Esophagus muscularis mucosa (tissue), 4 donors: ENCODE data around the gene SWAP70. TPM values are rescaled to one million over a fixed set of nuclear protein-coding genes. Genes with fewer than 3 reads are reported as not detected.

Experiments used
- DNase-seq: peaks from one replicate; pipeline ENCODE4 v3.0.0-alpha.2; 2017; ENCODE audit errors: extremely low spot score
- H3K27ac ChIP-seq, 4 donors: fragments of 200-600 bp; sonication (generic); replicated peaks in 1 of 4; 1 replicate in 3 of 4; 2 replicates in 1 of 4; pipeline ENCODE4 v1.5.1; 2016 to 2019; ENCODE audit warnings: mild to moderate bottlenecking in 1 of 4
- H3K27me3 ChIP-seq, 4 donors: fragments of 200-600 bp; sonication (generic); one replicate each; pipeline versions ENCODE4 v1.5.1 to v1.6.0; 2016 to 2019
- H3K36me3 ChIP-seq, 4 donors: fragments of 200-600 bp; sonication (generic); one replicate each; pipeline ENCODE4 v1.5.1; 2016 to 2019
- H3K4me1 ChIP-seq, 4 donors: fragments of 200-600 bp; sonication (generic); one replicate each; pipeline ENCODE4 v1.5.1; 2016 to 2019
- H3K4me3 ChIP-seq, 4 donors: fragments of 200-600 bp; sonication (generic); 1 replicate in 2 of 4; 2 replicates in 2 of 4; pipeline ENCODE4 v1.5.1; 2016 to 2019; ENCODE audit warnings: mild to moderate bottlenecking in 4 of 4, moderate library complexity in 1 of 4
- H3K9me3 ChIP-seq, 4 donors: fragments of 200-600 bp; sonication (generic); 1 replicate in 3 of 4; 2 replicates in 1 of 4; pipeline ENCODE4 v1.5.1; 2016 to 2019
- CTCF ChIP-seq, 3 experiments: fragments of 200-600 bp in 2 of 3; fragments of 450-650 bp in 1 of 3; sonication (generic) in 2 of 3; IDR thresholded peaks; one replicate each; pipeline ENCODE4 v1.5.1; 2017 to 2019; ENCODE audit warnings: antibody characterized with exemption in 3 of 3, mild to moderate bottlenecking in 2 of 3, moderate library complexity in 1 of 3
- EP300 ChIP-seq: sonication (generic); formaldehyde crosslinking; IDR thresholded peaks from one replicate; pipeline ENCODE4 v1.6.1; 2017; ENCODE audit warnings: antibody characterized with exemption
- POLR2A ChIP-seq: fragments of 450-650 bp; IDR thresholded peaks from one replicate; pipeline ENCODE4 v1.6.1; 2017; ENCODE audit warnings: antibody characterized with exemption, moderate library complexity, mild to moderate bottlenecking, low read depth
- POLR2AphosphoS5 ChIP-seq, 2 donors: sonication (generic); formaldehyde crosslinking; IDR thresholded peaks; one replicate each; pipeline ENCODE4 v1.6.1; 2017; ENCODE audit warnings: antibody characterized with exemption in 2 of 2
- WGBS: methylation state at CpG from one replicate; pipeline ENCODE4 v1.1.5; 2018; 5-methylcytosine and 5-hydroxymethylcytosine counted together
- intact Hi-C: fragments of 100-400 bp; cut with DNase I; formaldehyde crosslinking; loops from one replicate; pipeline ENCODE4 v1.15.1; 2023
- total RNA-seq, 4 donors: library from RNA; depleted of rRNA; stranded (reverse); fragments of >200 nt; gene quantifications; one replicate each; pipeline versions ENCODE4 v1.1.0 to v1.2.1, GENCODE V29; 2016

The SWAP70 gene
- total RNA-seq, 4 donors from 2014 or later = 37.8 to 54.9 (median 46.5) TPM

- H3K4me1 ChIP-seq = peaks cover 40 to 62% (median 52%) of the 10 kb centered on the region in 4 donors
- no peak overlapping the region for H3K4me3 ChIP-seq
- no peak for TF ChIP-seq POLR2AphosphoS5 (IDR thresholded peaks at IDR 0.05)
- TF ChIP-seq POLR2A = no peak
- no peak for TF ChIP-seq CTCF (IDR thresholded peaks at IDR 0.05)
- no peak for TF ChIP-seq EP300
- peaks cover 0 to 17% (median 6%) of the 10 kb centered on the region in 4 donors for H3K36me3 ChIP-seq
- 38% methylated on average over 4 of the region's 4 CpGs for WGBS
- H3K9me3 ChIP-seq = no peaks in the 10 kb centered on the region
- H3K27ac ChIP-seq = peak overlapping the region; percentile 40 to 66 (median 61)
- intact Hi-C loops = no loop called here
- no peaks in the 10 kb centered on the region for H3K27me3 ChIP-seq
- DNase-seq = no peak
Measured at GRCh38 chr11:9719566-9720289, 55.9 kb downstream of the SWAP70 start.

- H3K27ac ChIP-seq = peak overlapping the region; percentile 40 to 66 (median 61)
- intact Hi-C loops = no loop called here
- H3K36me3 ChIP-seq = peaks cover 4 to 19% (median 8%) of the 10 kb centered on the region in 4 donors
- no peak overlapping the region for H3K4me3 ChIP-seq
- 73% methylated on average over 5 of the region's 5 CpGs for WGBS
- H3K4me1 ChIP-seq = peaks cover 40 to 57% (median 47%) of the 10 kb centered on the region in 4 donors
- H3K27me3 ChIP-seq = no peaks in the 10 kb centered on the region
- TF ChIP-seq CTCF (IDR thresholded peaks at IDR 0.05) (no peak), POLR2AphosphoS5 (IDR thresholded peaks at IDR 0.05) (no peak), EP300 (no peak), POLR2A (no peak)
- no peaks in the 10 kb centered on the region for H3K9me3 ChIP-seq
- DNase-seq = no peak
Measured at GRCh38 chr11:9720290-9720630, 56.4 kb downstream of the SWAP70 start.

DNA sequence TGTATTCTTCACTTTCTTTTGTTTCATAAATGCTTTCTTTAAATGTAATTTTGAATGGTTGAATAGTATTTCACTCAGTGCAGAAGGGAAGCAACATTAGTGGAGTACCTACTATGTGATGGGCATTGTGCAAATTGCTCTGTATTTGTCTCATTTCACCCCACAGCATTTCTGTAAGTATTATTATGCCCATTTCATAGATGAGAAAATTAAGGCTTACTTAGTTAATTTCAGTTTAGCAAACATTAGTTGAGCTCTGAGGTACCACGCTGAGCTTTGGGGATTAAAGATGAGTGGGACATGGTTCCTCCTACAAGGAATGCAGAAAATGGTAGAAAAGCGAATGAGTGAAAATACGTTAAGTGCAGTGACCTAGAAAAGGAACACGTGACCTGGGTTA lies 58.1 kb downstream of the SWAP70 start:
- no peaks in the 10 kb centered on the region for H3K27me3 ChIP-seq
- TF ChIP-seq EP300 (no peak), POLR2A (no peak), POLR2AphosphoS5 (IDR thresholded peaks at IDR 0.05) (no peak), CTCF (IDR thresholded peaks at IDR 0.05) (no peak)
- no peaks in the 10 kb centered on the region for H3K9me3 ChIP-seq
- peaks cover 0 to 22% (median 9%) of the 10 kb centered on the region in 4 donors for H3K36me3 ChIP-seq
- DNase-seq = no peak
- no peak overlapping the region for H3K4me3 ChIP-seq
- 92% methylated on average over 4 of the region's 4 CpGs for WGBS
- intact Hi-C loops = no loop called here
- peaks cover 37 to 45% (median 40%) of the 10 kb centered on the region in 4 donors for H3K4me1 ChIP-seq
- no peak overlapping the region for H3K27ac ChIP-seq

DNA sequence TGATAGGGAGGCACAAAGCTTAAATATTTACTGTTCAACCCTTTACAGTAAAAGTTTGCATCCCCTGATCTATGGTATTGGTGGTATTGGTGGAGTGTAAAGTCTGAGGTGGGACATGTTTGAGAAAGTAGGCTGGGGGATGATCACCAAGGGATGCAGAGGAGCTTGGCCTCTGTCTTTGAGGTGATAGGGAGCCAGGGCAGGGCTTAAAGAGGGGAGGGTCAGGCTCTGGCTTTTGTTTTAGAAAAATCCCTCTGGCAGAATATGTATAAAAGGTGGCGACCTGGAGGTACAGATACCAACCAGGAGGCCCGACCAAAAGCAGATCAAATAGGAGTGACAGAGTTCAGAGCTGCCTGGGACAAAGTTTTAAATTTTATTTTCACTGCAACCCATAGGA lies 59.0 kb downstream of the SWAP70 start:
- no peak overlapping the region for H3K4me3 ChIP-seq
- TF ChIP-seq POLR2A = no peak
- no peak for TF ChIP-seq CTCF (IDR thresholded peaks at IDR 0.05)
- no peak for TF ChIP-seq EP300
- TF ChIP-seq POLR2AphosphoS5 (IDR thresholded peaks at IDR 0.05) = no peak
- intact Hi-C loops = no loop called here
- H3K9me3 ChIP-seq = no peaks in the 10 kb centered on the region
- no peak overlapping the region for H3K27ac ChIP-seq
- peaks cover 29 to 39% (median 31%) of the 10 kb centered on the region in 4 donors for H3K4me1 ChIP-seq
- WGBS = 91% methylated on average over 2 of the region's 2 CpGs
- peaks cover 0 to 25% (median 11%) of the 10 kb centered on the region in 4 donors for H3K36me3 ChIP-seq
- DNase-seq = no peak
- no peaks in the 10 kb centered on the region for H3K27me3 ChIP-seq
